Breast epithelium (tissue), 4 donors: Measurements from ENCODE around the gene KCNK15. TPM values are rescaled to one million over a fixed set of nuclear protein-coding genes. Genes with fewer than 3 reads are reported as not detected.

Source experiments
- DNase-seq, 2 donors: peaks; one replicate each; pipeline ENCODE4 v3.0.0-alpha.2; 2019; ENCODE audit warnings: low spot score in 2 of 2
- H3K27ac ChIP-seq, 2 donors: fragments of 200-600 bp; sonication (generic) in 1 of 2; one replicate each; pipeline ENCODE4 v1.5.1; 2016 to 2019; ENCODE audit warnings: mild to moderate bottlenecking in 1 of 2
- H3K27me3 ChIP-seq, 2 donors: fragments of 200-600 bp; sonication (generic) in 1 of 2; one replicate each; pipeline versions ENCODE4 v1.5.1 to v1.6.0; 2017 to 2019; ENCODE audit warnings: control low read depth in 1 of 2, mild to moderate bottlenecking in 1 of 2
- H3K36me3 ChIP-seq: fragments of 200-600 bp; one replicate; pipeline ENCODE4 v1.5.1; 2019
- H3K4me1 ChIP-seq, 2 donors: fragments of 200-600 bp; sonication (generic); one replicate each; pipeline ENCODE4 v1.5.1; 2016 to 2019; ENCODE audit warnings: control low read depth in 1 of 2
- H3K4me3 ChIP-seq, 3 donors: fragments of 200-600 bp; sonication (generic); 1 replicate in 2 of 3; 2 replicates in 1 of 3; pipeline ENCODE4 v1.5.1; 2016 to 2019; ENCODE audit warnings: mild to moderate bottlenecking in 3 of 3, moderate library complexity in 2 of 3
- H3K9me3 ChIP-seq, 2 donors: fragments of 200-600 bp; sonication (generic) in 1 of 2; one replicate each; pipeline ENCODE4 v1.5.1; 2016 to 2019; ENCODE audit warnings: control low read depth in 1 of 2
- POLR2A ChIP-seq: fragments of 450-650 bp; IDR thresholded peaks from one replicate; pipeline ENCODE4 v1.6.1; 2016; ENCODE audit warnings: antibody characterized with exemption, mild to moderate bottlenecking, moderate library complexity
- POLR2AphosphoS5 ChIP-seq, 3 donors: sonication (generic); formaldehyde crosslinking; IDR thresholded peaks; one replicate each; pipeline ENCODE4 v1.6.1; 2017; ENCODE audit warnings: antibody characterized with exemption in 3 of 3
- intact Hi-C: fragments of 100-400 bp; cut with DNase I; formaldehyde crosslinking; loops from one replicate; pipeline ENCODE4 v1.15.1; 2023; ENCODE audit warnings: low total_unique reads
- total RNA-seq, 3 donors: library from RNA; depleted of rRNA; stranded (reverse); fragments of >200 nt; gene quantifications; one replicate each; pipeline ENCODE4 v1.1.0, GENCODE V29; 2016
- TF ChIP-seq, protein P1 (sequence below), 3 donors: fragments of 450-650 bp; IDR thresholded peaks; one replicate each; pipeline ENCODE4 v1.5.1; 2016 to 2017; ENCODE audit warnings: antibody characterized with exemption in 3 of 3, mild to moderate bottlenecking in 3 of 3, moderate library complexity in 3 of 3

The KCNK15 gene
- total RNA-seq, 3 donors from 2014 or later, result 5.0 to 7.3 (median 5.6) TPM

DNA sequence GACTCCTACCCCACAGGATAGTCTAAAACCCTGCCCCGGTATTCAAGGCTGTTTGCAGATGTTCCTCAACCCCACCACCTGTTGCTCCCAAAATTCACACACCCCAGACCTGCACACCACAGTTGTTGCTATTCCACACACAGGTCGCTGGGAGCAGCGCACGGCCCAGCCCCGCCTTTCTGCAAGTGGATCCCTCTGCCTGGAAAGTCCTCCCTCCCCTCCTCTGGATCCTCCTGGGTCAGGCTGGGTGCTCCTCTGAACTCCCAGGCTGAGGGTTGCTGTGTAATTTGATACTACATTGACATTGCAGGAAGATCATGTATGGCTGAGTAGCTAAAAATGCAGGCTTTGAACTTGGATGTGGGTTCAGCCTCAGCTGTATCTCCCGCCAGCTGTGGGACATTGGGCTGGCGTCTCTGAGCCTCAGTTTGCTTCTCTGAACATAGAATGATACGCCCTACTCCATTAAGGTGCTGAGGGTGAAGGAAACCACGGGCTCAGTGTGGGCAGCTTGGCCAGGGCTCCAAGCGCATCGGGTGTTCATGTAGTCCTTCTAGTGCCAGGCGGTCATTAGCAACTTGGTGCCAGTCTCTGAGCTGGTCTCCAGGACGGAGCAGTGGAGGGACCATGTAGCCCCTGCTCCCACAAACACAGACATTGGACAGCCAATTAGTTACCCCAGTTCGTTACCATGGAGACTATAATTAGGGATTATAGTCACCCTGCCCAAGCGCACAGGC is 44.4 kb upstream of the KCNK15 start:
- TF ChIP-seq POLR2A, result no peak
- TF ChIP-seq, protein P1, sequence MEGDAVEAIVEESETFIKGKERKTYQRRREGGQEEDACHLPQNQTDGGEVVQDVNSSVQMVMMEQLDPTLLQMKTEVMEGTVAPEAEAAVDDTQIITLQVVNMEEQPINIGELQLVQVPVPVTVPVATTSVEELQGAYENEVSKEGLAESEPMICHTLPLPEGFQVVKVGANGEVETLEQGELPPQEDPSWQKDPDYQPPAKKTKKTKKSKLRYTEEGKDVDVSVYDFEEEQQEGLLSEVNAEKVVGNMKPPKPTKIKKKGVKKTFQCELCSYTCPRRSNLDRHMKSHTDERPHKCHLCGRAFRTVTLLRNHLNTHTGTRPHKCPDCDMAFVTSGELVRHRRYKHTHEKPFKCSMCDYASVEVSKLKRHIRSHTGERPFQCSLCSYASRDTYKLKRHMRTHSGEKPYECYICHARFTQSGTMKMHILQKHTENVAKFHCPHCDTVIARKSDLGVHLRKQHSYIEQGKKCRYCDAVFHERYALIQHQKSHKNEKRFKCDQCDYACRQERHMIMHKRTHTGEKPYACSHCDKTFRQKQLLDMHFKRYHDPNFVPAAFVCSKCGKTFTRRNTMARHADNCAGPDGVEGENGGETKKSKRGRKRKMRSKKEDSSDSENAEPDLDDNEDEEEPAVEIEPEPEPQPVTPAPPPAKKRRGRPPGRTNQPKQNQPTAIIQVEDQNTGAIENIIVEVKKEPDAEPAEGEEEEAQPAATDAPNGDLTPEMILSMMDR (IDR thresholded peaks at IDR 0.05), result no peak
- no peak for TF ChIP-seq POLR2AphosphoS5 (IDR thresholded peaks at IDR 0.05)
- no peaks in the 10 kb centered on the region for H3K9me3 ChIP-seq
- intact Hi-C loops, result no loop called here
- H3K36me3 ChIP-seq, result no peaks in the 10 kb centered on the region
- no peak for DNase-seq
- H3K4me1 ChIP-seq, result peaks cover 11 to 14% of the 10 kb centered on the region in 2 donors
- H3K27ac ChIP-seq, result peak overlapping the region; percentile 25 to 76
- H3K4me3 ChIP-seq, result no peak overlapping the region
- no peaks in the 10 kb centered on the region for H3K27me3 ChIP-seq

DNA sequence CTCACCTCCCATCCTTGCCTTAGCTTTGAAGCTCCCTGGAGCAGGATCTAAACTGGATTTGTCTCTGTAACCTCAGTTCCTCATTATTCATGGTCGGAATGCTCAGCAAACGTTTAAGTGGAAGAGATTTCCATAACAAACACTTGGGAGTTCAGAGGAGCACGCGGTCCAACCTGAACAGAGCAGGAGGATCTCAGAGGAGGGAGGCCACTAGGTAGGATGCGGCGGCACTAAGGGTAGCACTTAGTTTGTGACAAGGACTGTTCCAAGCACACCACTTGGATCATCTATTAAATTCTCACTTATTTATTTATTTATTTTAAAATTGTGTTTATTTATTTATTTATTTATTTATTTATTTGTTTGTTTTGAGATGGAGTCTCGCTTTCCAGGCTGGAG is 43.8 kb upstream of the KCNK15 start:
- no peak for TF ChIP-seq POLR2A
- TF ChIP-seq, protein P1 (IDR thresholded peaks at IDR 0.05), result no peak
- TF ChIP-seq POLR2AphosphoS5 (IDR thresholded peaks at IDR 0.05), result no peak
- H3K27ac ChIP-seq, result peak overlapping the region; percentile 76 to 81
- H3K36me3 ChIP-seq, result no peaks in the 10 kb centered on the region
- intact Hi-C loops, result no loop called here
- peaks cover 10 to 17% of the 10 kb centered on the region in 2 donors for H3K4me1 ChIP-seq
- no peak overlapping the region for H3K4me3 ChIP-seq
- H3K9me3 ChIP-seq, result no peaks in the 10 kb centered on the region
- H3K27me3 ChIP-seq, result no peaks in the 10 kb centered on the region
- DNase-seq, result no peak

DNA sequence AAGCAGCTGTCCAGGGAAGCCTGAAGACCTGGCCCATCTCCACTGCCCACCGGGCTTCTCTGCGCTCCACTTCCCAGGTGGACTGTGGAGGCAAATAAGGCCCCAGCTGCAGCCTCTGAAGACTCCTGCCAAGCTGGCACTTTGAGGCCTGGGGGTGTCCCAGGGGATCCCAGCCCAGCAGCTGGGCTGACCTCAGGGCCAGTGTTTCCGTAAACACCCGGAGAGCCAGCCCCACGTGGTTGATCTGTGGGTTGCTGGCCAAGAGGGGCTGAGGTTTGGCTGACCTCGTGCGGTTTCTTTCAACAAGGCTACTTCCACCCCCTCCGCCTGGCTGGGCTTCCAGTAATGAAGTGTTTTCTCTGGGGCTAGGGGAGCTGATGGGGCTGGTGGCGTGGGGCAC is 42.9 kb upstream of the KCNK15 start:
- TF ChIP-seq, protein P1 (IDR thresholded peaks at IDR 0.05), result no peak
- peak; percentile 69 to 91 (median 91) for TF ChIP-seq POLR2AphosphoS5 (IDR thresholded peaks at IDR 0.05)
- H3K36me3 ChIP-seq, result no peaks in the 10 kb centered on the region
- no peaks in the 10 kb centered on the region for H3K9me3 ChIP-seq
- H3K4me3 ChIP-seq, result peak overlapping the region in 1 of 3 donors; percentile 44
- intact Hi-C loops, result no loop called here
- H3K4me1 ChIP-seq, result peaks cover 10 to 17% of the 10 kb centered on the region in 2 donors
- no peaks in the 10 kb centered on the region for H3K27me3 ChIP-seq
- peak; percentile 65 to 81 for DNase-seq
- H3K27ac ChIP-seq, result peak overlapping the region; percentile 81 to 94

DNA sequence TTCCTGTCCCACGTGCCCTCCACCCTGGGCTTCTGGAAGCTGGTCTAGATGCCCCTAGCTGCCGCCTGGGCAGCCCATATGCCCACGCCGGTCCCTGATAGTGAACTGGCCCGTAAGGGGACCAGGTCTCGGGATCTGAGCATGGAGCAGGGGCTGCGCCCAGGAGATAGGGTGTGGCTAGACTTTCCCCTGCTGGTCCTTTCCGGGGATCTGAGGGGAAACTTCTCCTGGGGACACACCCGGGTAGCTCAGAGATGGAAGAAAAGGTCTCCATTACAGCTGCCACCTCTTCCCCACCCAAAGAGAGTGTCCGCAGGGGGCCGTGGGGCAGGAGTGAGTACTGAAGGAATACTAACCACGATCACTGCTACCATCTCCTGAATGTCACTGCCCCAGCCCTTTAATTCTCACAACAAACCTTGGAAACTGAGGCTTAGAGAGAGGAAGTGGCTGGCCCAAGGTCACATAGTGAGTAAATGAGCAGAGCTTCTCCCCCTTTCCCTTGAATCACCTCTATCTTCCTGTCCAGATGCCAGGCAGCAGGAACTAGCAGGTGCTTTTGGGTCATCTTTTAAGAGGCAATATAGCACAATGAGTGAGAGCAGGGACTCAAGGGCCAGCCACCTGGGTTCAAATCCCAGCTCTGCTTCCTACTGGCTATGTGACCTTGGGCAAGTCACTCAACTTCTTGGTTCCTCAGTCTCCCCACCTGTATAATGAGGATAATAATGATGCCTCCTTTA is 42.3 kb upstream of the KCNK15 start:
- H3K4me1 ChIP-seq, result peaks cover 10 to 17% of the 10 kb centered on the region in 2 donors
- no peak for TF ChIP-seq POLR2AphosphoS5 (IDR thresholded peaks at IDR 0.05)
- TF ChIP-seq POLR2A, result no peak
- TF ChIP-seq, protein P1 (IDR thresholded peaks at IDR 0.05), result no peak
- peak overlapping the region; percentile 81 to 94 for H3K27ac ChIP-seq
- no peaks in the 10 kb centered on the region for H3K36me3 ChIP-seq
- H3K4me3 ChIP-seq, result peak overlapping the region in 1 of 3 donors; percentile 44
- intact Hi-C loops, result no loop called here
- DNase-seq, result no peak
- H3K9me3 ChIP-seq, result no peaks in the 10 kb centered on the region
- H3K27me3 ChIP-seq, result no peaks in the 10 kb centered on the region

DNA sequence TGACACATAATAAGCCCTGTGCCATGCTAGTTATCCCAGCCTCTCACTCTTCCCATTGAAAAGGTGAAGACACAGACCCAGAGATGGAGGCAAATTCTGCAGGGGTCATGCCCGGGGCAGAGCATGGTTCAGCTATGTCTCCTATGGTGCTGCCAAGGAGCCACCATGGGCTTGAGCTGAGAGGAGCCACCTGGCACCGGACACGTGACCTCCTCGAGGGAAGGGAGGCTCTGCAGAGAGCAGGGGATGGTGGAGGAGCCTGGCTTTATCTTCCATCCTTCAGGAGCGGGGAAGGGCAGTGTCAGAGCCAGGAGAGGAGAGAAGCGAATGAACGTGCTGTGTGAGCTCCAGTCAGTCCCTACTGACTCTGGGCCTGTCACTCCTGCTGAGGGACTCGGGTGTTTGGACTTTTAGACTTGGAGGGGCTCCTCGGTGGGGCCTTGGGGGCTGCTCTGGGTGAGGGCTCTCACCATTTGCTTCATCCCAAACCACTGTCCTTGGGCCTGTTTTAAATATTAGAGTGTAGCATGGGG is 41.6 kb upstream of the KCNK15 start:
- DNase-seq, result no peak

More for the DNA sequence above, 41.6 kb upstream of the KCNK15 start:
- H3K36me3 ChIP-seq, result no peaks in the 10 kb centered on the region
- H3K9me3 ChIP-seq, result no peaks in the 10 kb centered on the region
- H3K4me1 ChIP-seq, result peaks cover 10 to 17% of the 10 kb centered on the region in 2 donors
- intact Hi-C loops, result no loop called here
- H3K27me3 ChIP-seq, result no peaks in the 10 kb centered on the region
- no peak overlapping the region for H3K4me3 ChIP-seq
- H3K27ac ChIP-seq, result peak overlapping the region; percentile 81 to 94
- TF ChIP-seq, protein P1 (IDR thresholded peaks at IDR 0.05), result no peak
- TF ChIP-seq POLR2AphosphoS5 (IDR thresholded peaks at IDR 0.05), result no peak
- TF ChIP-seq POLR2A, result no peak
